CD4-positive, alpha-beta T cell treated with Interleukin-4 for 4 hours (primary cell): Measurements from ENCODE around the gene AWAT2.
"Not testable (repeated sequence)": the region's sequence is repeated elsewhere in the genome, so short reads cannot be mapped to it uniquely, and the experiment has no call there.

Source experiments
- DNase-seq: peaks from one replicate; pipeline ENCODE4 v3.0.0-alpha.2; 2020

Gene AWAT2

GRCh38 chrX:70041993-70042392, 7.7 kb downstream of the AWAT2 start:
- no peak for DNase-seq

- no peak for DNase-seq
Observed at GRCh38 chrX:70039758-70040157, 10.0 kb downstream of the AWAT2 start.

- no peak for DNase-seq
Observed at GRCh38 chrX:70038951-70039350, 10.8 kb downstream of the AWAT2 start.

- DNase-seq, result no peak
Observed at GRCh38 chrX:70038515-70038914, 11.2 kb downstream of the AWAT2 start.

GRCh38 chrX:70034646-70035045, 15.1 kb downstream of the AWAT2 start:
- DNase-seq, result no peak

- DNase-seq, result peak; percentile 1
Observed at GRCh38 chrX:70033348-70034051, 16.2 kb downstream of the AWAT2 start.

- DNase-seq, result no peak
Observed at GRCh38 chrX:70032792-70033191, 16.9 kb downstream of the AWAT2 start.

GRCh38 chrX:70030301-70030767, 19.4 kb downstream of the AWAT2 start:
- DNase-seq, result peak; percentile 33

GRCh38 chrX:70029863-70030262, 19.9 kb downstream of the AWAT2 start:
- DNase-seq, result no peak

GRCh38 chrX:70026851-70027200, 22.9 kb downstream of the AWAT2 start:
- no peak for DNase-seq

- no peak for DNase-seq
Observed at GRCh38 chrX:70026112-70026850, 23.5 kb downstream of the AWAT2 start.

- DNase-seq, result no peak
Observed at GRCh38 chrX:70025464-70025863, 24.3 kb downstream of the AWAT2 start.

GRCh38 chrX:70022616-70023015, 27.1 kb downstream of the AWAT2 start:
- no peak for DNase-seq

- DNase-seq, result peak; percentile 6
Observed at GRCh38 chrX:70016513-70016912, 33.2 kb downstream of the AWAT2 start.

GRCh38 chrX:70013466-70014381, 36.0 kb downstream of the AWAT2 start:
- DNase-seq, result no peak

GRCh38 chrX:70012756-70013155, 37.0 kb downstream of the AWAT2 start:
- DNase-seq, result no peak

GRCh38 chrX:70009970-70010369, 39.8 kb downstream of the AWAT2 start:
- no peak for DNase-seq

- no peak for DNase-seq
Observed at GRCh38 chrX:70009049-70009448, 40.7 kb downstream of the AWAT2 start.

- no peak for DNase-seq
Observed at GRCh38 chrX:70007946-70008345, 41.8 kb downstream of the AWAT2 start.

GRCh38 chrX:70001708-70002341, 47.9 kb downstream of the AWAT2 start:
- no peak for DNase-seq

- DNase-seq, result no peak
Observed at GRCh38 chrX:70001269-70001668, 48.5 kb downstream of the AWAT2 start.

- DNase-seq, result not testable (repeated sequence)
Observed at GRCh38 chrX:69998299-69998698, 51.4 kb downstream of the AWAT2 start.

- no peak for DNase-seq
Observed at GRCh38 chrX:69996113-69996468, 53.6 kb downstream of the AWAT2 start.
